H1 (cell line): ENCODE results near the gene ADAM21. TPM values are rescaled to one million over a fixed set of nuclear protein-coding genes. Genes with fewer than 3 reads are reported as not detected.

ENCODE experiments used
- CTCF ChIA-PET: fragments of 300-600 bp; sonication (Branson Sonifier 250); formaldehyde crosslinking; loops from one replicate; lab custom pipeline; 2021; ENCODE audit not compliant: partially characterized antibody; lab: Charles Lee
- POLR2A ChIA-PET: fragments of 300-600 bp; sonication (Branson Sonifier 250); formaldehyde crosslinking; loops from one replicate; lab custom pipeline; 2021; ENCODE audit warnings: inconsistent platforms; ENCODE audit not compliant: partially characterized antibody; lab: Charles Lee
- DNase-seq, 2 experiments: peaks; one replicate each; pipeline versions ENCODE4 v3.0.0 to v3.0.0-alpha.2; 2010 to 2022; ENCODE audit warnings: low spot score in 2 of 2, low read depth in 1 of 2, mixed read lengths in 1 of 2
- FAIRE-seq: peaks from 2 replicates; lab custom pipeline; 2011; peaks lifted over from hg19 to GRCh38; lab: Jason Lieb, UNC
- H2AFZ ChIP-seq: 2 replicates; pipeline ENCODE4 v1.8.1; 2012; ENCODE audit warnings: low read length, inconsistent platforms
- H2AK5ac ChIP-seq: 2 replicates; pipeline ENCODE4 v1.6.1; 2013; ENCODE audit warnings: low read depth, low read length
- H2BK120ac ChIP-seq: replicated peaks from 2 replicates; pipeline ENCODE3; 2013; ENCODE audit warnings: low read depth, low read length, inconsistent platforms
- H2BK12ac ChIP-seq: 2 replicates; pipeline ENCODE4 v1.6.1; 2013; ENCODE audit warnings: low read depth, low read length
- H2BK15ac ChIP-seq: 2 replicates; pipeline ENCODE4 v1.6.1; 2013; ENCODE audit warnings: low read length
- H2BK20ac ChIP-seq: 2 replicates; pipeline ENCODE4 v1.6.1; 2013; ENCODE audit warnings: low read length
- H2BK5ac ChIP-seq: 2 replicates; pipeline ENCODE4 v1.6.1; 2013; ENCODE audit warnings: low read depth, low read length
- H3K14ac ChIP-seq: 2 replicates; pipeline ENCODE4 v1.6.1; 2013; ENCODE audit warnings: inconsistent platforms; ENCODE audit not compliant: insufficient read length
- H3K18ac ChIP-seq: 2 replicates; pipeline ENCODE4 v1.6.1; 2013; ENCODE audit warnings: low read length; ENCODE audit errors: extremely low read depth
- H3K23ac ChIP-seq: 2 replicates; pipeline ENCODE4 v1.6.1; 2013; ENCODE audit warnings: inconsistent platforms; ENCODE audit not compliant: insufficient read length
- H3K23me2 ChIP-seq: 2 replicates; pipeline ENCODE4 v1.6.1; 2013; ENCODE audit warnings: low read depth, low read length
- H3K27ac ChIP-seq: 2 replicates; pipeline ENCODE4 v1.6.1; 2011; ENCODE audit warnings: low read depth, low read length, inconsistent platforms
- H3K27me3 ChIP-seq, 4 experiments: replicated peaks in 1 of 4; 1 replicate in 1 of 4; 2 replicates in 3 of 4; pipeline versions ENCODE4 v1.6.1 to v1.8.1; 2011 to 2013; ENCODE audit warnings: low read length in 3 of 4, mild to moderate bottlenecking in 3 of 4, inconsistent platforms in 2 of 4, mixed read lengths in 2 of 4, moderate library complexity in 1 of 4; ENCODE audit not compliant: control insufficient read depth in 3 of 4, insufficient read depth in 3 of 4; ENCODE audit errors: extremely low read depth in 1 of 4
- H3K36me3 ChIP-seq, 4 experiments: 2 replicates each; pipeline versions ENCODE4 v1.6.1 to v1.8.1; 2011 to 2013; ENCODE audit warnings: mild to moderate bottlenecking in 4 of 4, low read length in 3 of 4, moderate library complexity in 2 of 4, control low read depth in 1 of 4, inconsistent platforms in 1 of 4; ENCODE audit not compliant: insufficient read depth in 4 of 4, control insufficient read depth in 2 of 4
- H3K4ac ChIP-seq: replicated peaks from 2 replicates; pipeline ENCODE3; 2013; ENCODE audit warnings: low read length, low read depth, mixed read lengths, inconsistent platforms; ENCODE audit not compliant: insufficient read length
- H3K4me1 ChIP-seq, 4 experiments: replicated peaks in 1 of 4; 1 replicate in 1 of 4; 2 replicates in 3 of 4; pipeline versions ENCODE4 v1.6.1 to v1.8.1; 2011 to 2013; ENCODE audit warnings: low read length in 3 of 4, inconsistent platforms in 2 of 4, mixed read lengths in 1 of 4; ENCODE audit not compliant: insufficient read depth in 4 of 4, control insufficient read depth in 3 of 4
- H3K4me2 ChIP-seq, 2 experiments: 2 replicates each; pipeline versions ENCODE4 v1.6.1 to v1.8.1; 2011 to 2013; ENCODE audit warnings: low read depth in 2 of 2, low read length in 2 of 2, control low read depth in 1 of 2, inconsistent platforms in 1 of 2, mild to moderate bottlenecking in 1 of 2; ENCODE audit not compliant: insufficient read depth in 1 of 2
- H3K4me3 ChIP-seq, 4 experiments: fragments of 200-600, 300-600 bp in 1 of 4; sonication (generic), shearing (Covaris generic), sonication (Bioruptor Twin) in 1 of 4; 2 replicates each; pipeline versions ENCODE4 v1.5.1 to v1.8.1; 2011 to 2016; ENCODE audit warnings: low read length in 4 of 4, low read depth in 3 of 4, control low read depth in 2 of 4, inconsistent platforms in 2 of 4, mild to moderate bottlenecking in 2 of 4, mixed read lengths in 1 of 4, moderate library complexity in 1 of 4; ENCODE audit not compliant: insufficient read depth in 2 of 4; ENCODE audit errors: extremely low read depth in 1 of 4
- H3K56ac ChIP-seq: replicated peaks from 2 replicates; pipeline ENCODE3; 2013; ENCODE audit warnings: low read depth, mild to moderate bottlenecking, mixed read lengths, low read length, inconsistent platforms; ENCODE audit not compliant: insufficient read length
- H3K79me1 ChIP-seq: 2 replicates; pipeline ENCODE4 v1.6.1; 2013; ENCODE audit warnings: low read depth, low read length, control low read depth
- H3K79me2 ChIP-seq, 2 experiments: 2 replicates each; pipeline versions ENCODE4 v1.6.1 to v1.8.1; 2012 to 2013; ENCODE audit warnings: low read length in 2 of 2, mild to moderate bottlenecking in 2 of 2, inconsistent platforms in 1 of 2; ENCODE audit not compliant: insufficient read depth in 2 of 2, control insufficient read depth in 1 of 2
- H3K9ac ChIP-seq, 4 experiments: replicated peaks in 1 of 4; 1 replicate in 1 of 4; 2 replicates in 3 of 4; pipeline versions ENCODE4 v1.6.1 to v1.8.1; 2011 to 2013; ENCODE audit warnings: low read depth in 3 of 4, low read length in 3 of 4, control low read depth in 2 of 4, mild to moderate bottlenecking in 2 of 4, moderate library complexity in 2 of 4, inconsistent platforms in 1 of 4; ENCODE audit errors: extremely low read depth in 1 of 4
- H3K9me3 ChIP-seq, 2 experiments: 2 replicates each; pipeline versions ENCODE4 v1.6.1 to v1.8.1; 2012 to 2013; ENCODE audit warnings: mild to moderate bottlenecking in 2 of 2, moderate library complexity in 2 of 2, control low read depth in 1 of 2, inconsistent platforms in 1 of 2, low read depth in 1 of 2, low read length in 1 of 2, mixed read lengths in 1 of 2; ENCODE audit not compliant: insufficient read depth in 2 of 2
- H4K20me1 ChIP-seq, 2 experiments: replicated peaks in 1 of 2; 2 replicates each; pipeline versions ENCODE3 to v1.8.1; 2011 to 2013; ENCODE audit warnings: inconsistent platforms in 2 of 2, low read length in 2 of 2, mild to moderate bottlenecking in 1 of 2; ENCODE audit not compliant: insufficient read depth in 2 of 2, control insufficient read depth in 1 of 2
- H4K5ac ChIP-seq: 2 replicates; pipeline ENCODE4 v1.6.1; 2013; ENCODE audit warnings: low read length, low read depth, mixed read lengths, inconsistent platforms; ENCODE audit not compliant: insufficient read length
- H4K8ac ChIP-seq: 2 replicates; pipeline ENCODE4 v1.8.0; 2013; ENCODE audit warnings: mild to moderate bottlenecking, moderate library complexity, low read length, inconsistent platforms; ENCODE audit not compliant: insufficient read depth; ENCODE audit errors: extremely low read depth
- H4K91ac ChIP-seq: replicated peaks from 2 replicates; pipeline ENCODE3; 2013; ENCODE audit warnings: low read length, mixed read lengths, inconsistent platforms; ENCODE audit not compliant: insufficient read length
- BACH1 ChIP-seq: IDR thresholded peaks from 2 replicates; pipeline ENCODE4 v1.6.1; 2012; ENCODE audit warnings: low read length, improper control_type of control experiment
- CBX8 ChIP-seq: fragments of 300-800, 300-1000 bp; sonication (generic); IDR thresholded peaks from 2 replicates; pipeline ENCODE4 v1.7.1; 2016; ENCODE audit warnings: low read depth, low read length, borderline replicate concordance
- CREB1 ChIP-seq: IDR thresholded peaks from 2 replicates; pipeline ENCODE4 v1.6.1; 2012; ENCODE audit warnings: inconsistent platforms
- EZH2 ChIP-seq: fragments of 200-600 bp; sonication (generic); IDR thresholded peaks from 2 replicates; pipeline ENCODE4 v1.7.1; 2012; ENCODE audit warnings: low read depth, mild to moderate bottlenecking, moderate library complexity, low read length, inconsistent platforms; ENCODE audit not compliant: severe bottlenecking
- HDAC6 ChIP-seq: IDR thresholded peaks from one replicate; pipeline ENCODE4 v1.7.1; 2012; ENCODE audit warnings: low read depth, mild to moderate bottlenecking, inconsistent platforms, low read length, moderate library complexity
- MAFK ChIP-seq: IDR thresholded peaks from 2 replicates; pipeline ENCODE4 v1.6.1; 2012; ENCODE audit warnings: low read depth, mild to moderate bottlenecking, improper control_type of control experiment, low read length
- NANOG ChIP-seq: IDR thresholded peaks from 2 replicates; pipeline ENCODE4 v1.6.1; 2011; ENCODE audit warnings: low read length, low read depth, mild to moderate bottlenecking, inconsistent platforms; ENCODE audit not compliant: insufficient read depth, poor library complexity, severe bottlenecking
- POLR2A ChIP-seq, 2 experiments: IDR thresholded peaks; 1 replicate in 1 of 2; 2 replicates in 1 of 2; pipeline ENCODE4 v1.6.1; 2011; ENCODE audit warnings: low read depth in 2 of 2, low read length in 2 of 2, mild to moderate bottlenecking in 2 of 2; ENCODE audit errors: control extremely low read depth in 1 of 2
- RFX5 ChIP-seq: IDR thresholded peaks from 2 replicates; pipeline ENCODE4 v1.6.1; 2011; ENCODE audit warnings: low read depth, low read length, improper control_type of control experiment, borderline replicate concordance
- SIN3A ChIP-seq, 2 experiments: IDR thresholded peaks in 1 of 2; conservative IDR thresholded peaks in 1 of 2; 2 replicates each; pipeline ENCODE4 v1.6.1; 2011 to 2012; ENCODE audit warnings: low read length in 2 of 2, improper control_type of control experiment in 1 of 2, low read depth in 1 of 2, mild to moderate bottlenecking in 1 of 2
- SRF ChIP-seq: IDR thresholded peaks from 2 replicates; pipeline ENCODE4 v1.6.1; 2011; ENCODE audit warnings: mild to moderate bottlenecking, low read depth, low read length, moderate library complexity
- SUZ12 ChIP-seq: fragments of 200-600 bp; sonication (generic); IDR thresholded peaks from 2 replicates; pipeline ENCODE4 v1.6.1; 2012; ENCODE audit warnings: mild to moderate bottlenecking, inconsistent platforms, low read length, moderate library complexity, mixed read lengths
- YY1 ChIP-seq: IDR thresholded peaks from 2 replicates; pipeline ENCODE4 v1.6.1; 2011; ENCODE audit warnings: low read depth, mild to moderate bottlenecking, low read length
- WGBS, 2 experiments: shearing (Covaris generic) in 1 of 2; methylation state at CpG; one replicate each; pipeline versions ENCODE4 v1.1.6 to v1.1.7; 2013 to 2015; ENCODE audit warnings: low lambda C conversion rate in 2 of 2, mixed read lengths in 2 of 2, inconsistent platforms in 1 of 2, low coverage in 1 of 2, missing lambda C conversion rate in 1 of 2; ENCODE audit not compliant: insufficient replicate concordance in 2 of 2, insufficient coverage in 1 of 2, insufficient read length in 1 of 2; ENCODE audit errors: extremely low coverage in 1 of 2, missing lambda C conversion rate in 1 of 2; 5-methylcytosine and 5-hydroxymethylcytosine counted together
- polyA plus RNA-seq, 7 experiments: library from polyadenylated mRNA; depleted of rRNA in 3 of 7; stranded (reverse) in 5 of 7; unstranded in 2 of 7; fragments of >200 nt in 5 of 7; fragments of 200-250 nt in 2 of 7; gene quantifications; 1 replicate in 5 of 7; 2 replicates in 1 of 7; 4 replicates in 1 of 7; pipeline versions ENCODE4 v1.2.1 to v1.2.3, GENCODE V29; 2011 to 2013; ENCODE audit warnings: missing spikeins in 2 of 7, mixed read lengths in 2 of 7
- total RNA-seq: library from RNA; stranded (reverse); fragmentation: NEBNext Ultra II Directional; extraction: Animal tissue kit (Norgen Biotek cat#: 25700); gene quantifications from 2 replicates; pipeline ENCODE4 v1.2.1, GENCODE V29; 2021

Gene ADAM21
- total and polyA plus RNA-seq, 2 of the 8 experiments (the other 6 are each of a cell fraction or from before 2014, with no cell fraction given), result 0.09 TPM; not detected in 1

- H2BK5ac ChIP-seq, result peak within 1 kb of the TSS; percentile 62; the same call in 1 of the 2 replicates
- ChIA-PET CTCF (no interaction called here), POLR2A (interaction anchor here (1.0 kb wide), 1 partner anchor 109 kb away, joined by 3 read pairs; no protein-coding TSS in a partner anchor)
- DNase-seq, result peak; percentile 47 to 78
- peak within 1 kb of the TSS; percentile 68; the same call in 1 of the 2 replicates for H3K27ac ChIP-seq
- no peak within 1 kb of the TSS for H3K23ac ChIP-seq
- no peaks in the 10 kb centered on the region for H3K23me2 ChIP-seq
- H2AK5ac ChIP-seq, result no peak within 1 kb of the TSS
- H3K4me2 ChIP-seq, result peak within 1 kb of the TSS; percentile 76 to 91
- H4K20me1 ChIP-seq, result peaks cover 2 to 4% of the 10 kb centered on the region in 2 experiments
- no peaks in the 10 kb centered on the region for H3K27me3 ChIP-seq
- no peak within 1 kb of the TSS; the same call in 1 of the 2 replicates for H3K18ac ChIP-seq
- no peak within 1 kb of the TSS for H2BK12ac ChIP-seq
- no peaks in the 10 kb centered on the region for H3K79me1 ChIP-seq
- H3K56ac ChIP-seq, result no peak within 1 kb of the TSS
- H4K5ac ChIP-seq, result peak within 1 kb of the TSS; percentile 67
- no peak within 1 kb of the TSS for H3K4ac ChIP-seq
- H3K36me3 ChIP-seq, result peaks cover 0 to 3% (median 0%) of the 10 kb centered on the region in 4 experiments; a peak in 2 of 8 replicates
- peaks cover 0 to 43% of the 10 kb centered on the region in 2 experiments; a peak in 2 of 4 replicates for H3K79me2 ChIP-seq
- no peak within 1 kb of the TSS for H4K91ac ChIP-seq
- H3K9ac ChIP-seq, result peak within 1 kb of the TSS; percentile 62 to 92 (median 80)
- H3K4me3 ChIP-seq, result peak within 1 kb of the TSS; percentile 89 to 99 (median 99)
- H4K8ac ChIP-seq, result no peak within 1 kb of the TSS; the same call in 1 of the 2 replicates
- 4% methylated on average over 22 of the region's 22 CpGs; no CpG with 5 or more reads in 1 of the 2 experiments for WGBS, 2 experiments
- H3K4me1 ChIP-seq, result peaks cover 0 to 4% (median 0%) of the 10 kb centered on the region in 4 experiments; a peak in 1 of 7 replicates
- no peaks in the 10 kb centered on the region for H3K9me3 ChIP-seq
- FAIRE-seq, result peak; percentile 96
- H2BK15ac ChIP-seq, result no peak within 1 kb of the TSS
- H2BK120ac ChIP-seq, result no peak within 1 kb of the TSS
- H2AFZ ChIP-seq, result peak within 1 kb of the TSS; percentile 93
- H2BK20ac ChIP-seq, result no peak within 1 kb of the TSS
- no peak within 1 kb of the TSS for H3K14ac ChIP-seq
- TF ChIP-seq CREB1 (no peak), SRF (no peak), RFX5 (no peak), SIN3A (conservative IDR thresholded peaks at IDR 0.05 in 1 of 2, IDR thresholded peaks at IDR 0.05 in 1 of 2; ENCODE audit: low read depth in 1 of 2, low read length in 2 of 2) (peak; percentile 90 to 97), MAFK (no peak), CBX8 (no peak), POLR2A (IDR thresholded peaks at IDR 0.05; ENCODE audit: control extremely low read depth in 1 of 2, low read depth in 2 of 2, low read length in 2 of 2) (peak in 1 of 2 experiments; percentile 74; a peak in 2 of 3 replicates), NANOG (no peak), YY1 (no peak; the same call in 1 of the 2 replicates), BACH1 (no peak), EZH2 (no peak), HDAC6 (no peak), SUZ12 (no peak)
Observed at GRCh38 chr14:70416725-70417349, 35.1 kb upstream of the ADAM21 start, which contains the start of gene SYNJ2BP. SYNJ2BP (minus strand) TSS chr14:70417090; CDS start chr14:70416963, 127 bp downstream.
